Common myeloid progenitor, CD34-positive (primary cell): ENCODE measurements around the gene C9orf50.
"Not testable (repeated sequence)": the region's sequence is repeated elsewhere in the genome, so short reads cannot be mapped to it uniquely, and the experiment has no call there.

Experiments used
- CTCF ChIA-PET: fragments of 350-600 bp; sonication (Branson Sonifier 250); formaldehyde crosslinking; loops from one replicate; lab custom pipeline; 2021; ENCODE audit warnings: antibody characterized with exemption; lab: Charles Lee
- POLR2A ChIA-PET: fragments of 350-600 bp; sonication (Branson Sonifier 250); formaldehyde crosslinking; loops from one replicate; lab custom pipeline; 2021; ENCODE audit warnings: antibody characterized with exemption; lab: Charles Lee
- DNase-seq, 3 donors: peaks; one replicate each; pipeline versions ENCODE4 v3.0.0 to v3.0.0-alpha.2; 2013
- H3K27ac ChIP-seq, 2 experiments: 1 replicate in 1 of 2; 2 replicates in 1 of 2; pipeline ENCODE4 v1.7.0; 2013; ENCODE audit warnings: inconsistent platforms in 2 of 2, low read length in 2 of 2, mild to moderate bottlenecking in 2 of 2, low read depth in 1 of 2, moderate library complexity in 1 of 2; ENCODE audit not compliant: severe bottlenecking in 2 of 2, insufficient read depth in 1 of 2, poor library complexity in 1 of 2
- H3K27me3 ChIP-seq, 5 experiments: replicated peaks in 2 of 5; 1 replicate in 3 of 5; 2 replicates in 2 of 5; pipeline versions ENCODE4 v1.6.1 to v1.7.0; 2013; ENCODE audit warnings: low read length in 4 of 5, mild to moderate bottlenecking in 2 of 5, moderate library complexity in 2 of 5, inconsistent platforms in 1 of 5; ENCODE audit not compliant: insufficient read depth in 5 of 5, control insufficient read depth in 4 of 5
- H3K36me3 ChIP-seq, 4 experiments: 1 replicate in 2 of 4; 2 replicates in 2 of 4; pipeline versions ENCODE4 v1.6.1 to v1.7.0; 2013; ENCODE audit warnings: low read length in 3 of 4, control low read depth in 1 of 4, mild to moderate bottlenecking in 1 of 4; ENCODE audit not compliant: control insufficient read depth in 4 of 4, insufficient read depth in 4 of 4
- H3K4me1 ChIP-seq, 4 experiments: 1 replicate in 3 of 4; 2 replicates in 1 of 4; pipeline versions ENCODE4 v1.6.1 to v1.7.1; 2013; ENCODE audit warnings: low read length in 3 of 4, mild to moderate bottlenecking in 3 of 4, control low read depth in 1 of 4, inconsistent platforms in 1 of 4, moderate library complexity in 1 of 4; ENCODE audit not compliant: control insufficient read depth in 4 of 4, insufficient read depth in 4 of 4; ENCODE audit errors: control extremely low read depth in 1 of 4
- H3K4me3 ChIP-seq, 7 experiments: 1 replicate in 4 of 7; 2 replicates in 3 of 7; pipeline versions ENCODE4 v1.5.1 to v1.7.0; 2013; ENCODE audit warnings: mild to moderate bottlenecking in 7 of 7, low read length in 6 of 7, moderate library complexity in 6 of 7, inconsistent platforms in 2 of 7, low read depth in 2 of 7, control low read depth in 1 of 7; ENCODE audit not compliant: insufficient read depth in 4 of 7, control insufficient read depth in 1 of 7; ENCODE audit errors: extremely low read depth in 1 of 7
- H3K9me3 ChIP-seq, 5 experiments: 1 replicate in 4 of 5; 2 replicates in 1 of 5; pipeline versions ENCODE4 v1.6.1 to v1.7.1; 2013; ENCODE audit warnings: low read length in 4 of 5, mild to moderate bottlenecking in 2 of 5, inconsistent platforms in 1 of 5, low read depth in 1 of 5, moderate library complexity in 1 of 5; ENCODE audit not compliant: control insufficient read depth in 4 of 5, insufficient read depth in 2 of 5; ENCODE audit errors: control extremely low read depth in 1 of 5
- WGBS: methylation state at CpG from one replicate; pipeline ENCODE4 v1.1.5; 2013; ENCODE audit not compliant: insufficient coverage; 5-methylcytosine and 5-hydroxymethylcytosine counted together

C9orf50 gene

DNA sequence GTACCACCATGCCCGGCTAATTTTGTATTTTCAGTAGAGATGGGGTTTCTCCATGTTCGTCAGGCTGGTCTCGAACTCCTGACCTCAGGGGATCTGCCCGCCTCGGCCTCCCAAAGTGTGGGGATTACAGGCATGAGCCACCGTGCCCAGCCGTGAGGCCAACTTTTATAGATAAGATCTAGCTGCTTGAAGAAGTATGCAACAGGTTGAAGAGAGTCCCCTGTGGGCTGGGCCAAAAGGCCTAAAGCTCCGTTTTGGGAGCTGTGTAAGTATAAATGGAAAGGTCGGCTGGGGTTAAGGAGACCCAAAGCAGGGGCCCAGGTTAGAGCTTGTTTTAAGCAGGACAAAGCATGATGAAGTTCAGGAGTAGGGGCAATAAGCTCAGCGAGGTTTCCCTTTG lies 28.1 kb downstream of the C9orf50 start:
- H3K27ac ChIP-seq, DNase-seq, H3K36me3 ChIP-seq, H3K9me3 ChIP-seq, POLR2A ChIA-PET, H3K4me3 ChIP-seq, H3K27me3 ChIP-seq: not testable (repeated sequence)
- CTCF ChIA-PET: interaction anchor here (0.6 to 1.9 kb wide), 4 partner anchors 12 to 453 kb away, joined by 3 to 5 read pairs (median 4); no protein-coding TSS in a partner anchor
- 94% methylated on average over 10 of the region's 10 CpGs for WGBS
- peaks cover 0 to 32% (median 29%) of the 10 kb centered on the region in 4 experiments for H3K4me1 ChIP-seq

DNA sequence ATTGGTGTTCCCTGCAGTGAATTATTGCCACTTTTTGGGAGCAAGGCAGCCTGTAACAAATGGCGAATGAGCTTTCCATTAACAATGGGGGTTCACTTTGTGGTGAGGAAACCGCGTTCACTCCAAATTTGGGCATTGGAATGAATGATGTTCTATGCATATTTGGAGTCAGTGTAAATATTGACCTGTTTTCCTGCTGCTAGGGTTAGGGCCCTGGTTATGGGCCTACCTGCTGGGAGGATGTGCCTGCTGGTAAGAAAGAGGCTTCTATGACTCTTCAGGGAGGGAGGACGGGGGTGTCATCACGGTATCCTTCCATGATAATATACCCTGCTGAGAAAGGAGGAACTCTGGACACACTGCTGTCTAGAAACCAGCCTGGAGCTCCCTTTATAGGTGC lies 29.0 kb downstream of the C9orf50 start:
- no peak for DNase-seq
- Histone ChIP-seq H3K9me3 (no peaks in the 10 kb centered on the region), H3K27ac (no peak overlapping the region), H3K4me1 (peaks cover 0 to 31% (median 28%) of the 10 kb centered on the region in 4 experiments), H3K4me3 (no peak overlapping the region), H3K36me3 (no peaks in the 10 kb centered on the region), H3K27me3 (peaks cover 0 to 3% (median 0%) of the 10 kb centered on the region in 5 experiments)
- POLR2A ChIA-PET: no interaction called here
- 95% methylated on average over 5 of the region's 5 CpGs for WGBS
- CTCF ChIA-PET: interaction anchor here (1.0 kb wide), 1 partner anchor 9 kb away, joined by 3 read pairs; no protein-coding TSS in a partner anchor

DNA sequence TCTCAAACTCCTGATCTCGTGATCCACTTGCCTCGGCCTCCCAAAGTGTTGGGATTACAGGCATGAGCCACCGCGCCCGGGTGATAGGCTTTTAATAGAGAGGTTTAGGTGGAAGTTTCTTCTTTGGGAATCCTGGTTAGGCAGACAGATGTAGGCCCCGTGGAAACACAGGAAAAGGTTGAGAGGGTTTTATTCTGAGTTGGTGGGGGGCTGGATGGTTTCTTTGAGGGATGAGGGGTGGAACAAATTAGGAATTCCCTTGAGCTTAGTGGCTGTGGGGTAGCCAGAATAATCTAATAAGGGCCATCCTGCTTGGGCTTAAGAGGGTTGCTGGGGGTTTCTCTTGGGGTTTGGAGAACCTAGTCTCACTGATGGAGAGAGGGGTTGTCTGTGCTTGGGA lies 30.4 kb downstream of the C9orf50 start:
- no peaks in the 10 kb centered on the region for H3K9me3 ChIP-seq
- no peaks in the 10 kb centered on the region for H3K36me3 ChIP-seq
- CTCF ChIA-PET: no interaction called here
- H3K27ac ChIP-seq: no peak overlapping the region
- DNase-seq: no peak
- H3K27me3 ChIP-seq: no peaks in the 10 kb centered on the region
- 89% methylated on average over 6 of the region's 6 CpGs for WGBS
- POLR2A ChIA-PET: interaction anchor here (1.2 kb wide), 1 partner anchor 94 kb away, joined by 4 read pairs; no protein-coding TSS in a partner anchor
- H3K4me3 ChIP-seq: no peak overlapping the region
- peaks cover 0 to 28% (median 19%) of the 10 kb centered on the region in 4 experiments for H3K4me1 ChIP-seq

DNA sequence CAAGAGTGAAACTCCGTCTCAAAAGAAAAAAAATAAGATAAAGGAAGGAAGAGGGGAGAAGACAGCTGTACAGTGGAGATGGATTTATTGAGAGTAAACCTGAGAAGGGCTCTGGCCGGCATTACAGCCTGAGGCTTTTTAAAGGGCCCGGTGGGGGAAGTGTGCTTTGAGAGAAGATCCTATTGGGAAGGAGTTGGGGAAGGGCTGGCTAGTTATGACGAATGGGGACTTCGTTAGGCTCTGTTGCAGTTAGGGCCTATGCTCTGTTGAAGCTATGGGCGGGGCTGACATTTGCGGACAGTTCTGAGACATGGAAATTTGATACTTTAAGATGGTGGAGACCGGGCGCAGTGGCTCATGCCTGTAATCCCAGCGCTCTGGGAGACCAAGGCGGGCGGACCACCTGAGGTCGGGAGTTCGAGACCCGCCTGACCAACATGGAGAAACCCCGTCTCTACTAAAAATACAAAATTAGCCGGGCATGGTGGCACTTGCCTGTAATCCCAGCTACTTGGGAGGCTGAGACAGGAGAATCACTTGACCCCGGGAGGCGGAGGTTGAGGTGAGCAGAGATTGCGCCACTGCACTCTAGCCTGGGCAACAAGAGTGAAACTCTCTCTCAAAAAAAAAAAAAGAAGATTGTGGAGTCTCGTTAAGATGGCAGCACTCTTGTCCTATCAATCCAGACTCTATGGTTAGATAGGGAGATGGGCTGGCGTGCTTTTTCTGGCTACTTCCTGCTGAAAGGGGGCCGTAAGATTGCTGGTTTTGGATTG lies 33.2 kb downstream of the C9orf50 start:
- POLR2A ChIA-PET: no interaction called here
- Histone ChIP-seq H3K4me3 (no peak overlapping the region), H3K4me1 (peaks cover 0 to 37% (median 16%) of the 10 kb centered on the region in 4 experiments), H3K36me3 (no peaks in the 10 kb centered on the region), H3K9me3 (no peaks in the 10 kb centered on the region), H3K27me3 (no peaks in the 10 kb centered on the region), H3K27ac (no peak overlapping the region)
- WGBS: 88% methylated on average over 19 of the region's 23 CpGs
- no peak for DNase-seq
- CTCF ChIA-PET: interaction anchor here (0.6 to 1.3 kb wide), 4 partner anchors 10 to 20 kb away, joined by 3 to 4 read pairs (median 4); no protein-coding TSS in a partner anchor

DNA sequence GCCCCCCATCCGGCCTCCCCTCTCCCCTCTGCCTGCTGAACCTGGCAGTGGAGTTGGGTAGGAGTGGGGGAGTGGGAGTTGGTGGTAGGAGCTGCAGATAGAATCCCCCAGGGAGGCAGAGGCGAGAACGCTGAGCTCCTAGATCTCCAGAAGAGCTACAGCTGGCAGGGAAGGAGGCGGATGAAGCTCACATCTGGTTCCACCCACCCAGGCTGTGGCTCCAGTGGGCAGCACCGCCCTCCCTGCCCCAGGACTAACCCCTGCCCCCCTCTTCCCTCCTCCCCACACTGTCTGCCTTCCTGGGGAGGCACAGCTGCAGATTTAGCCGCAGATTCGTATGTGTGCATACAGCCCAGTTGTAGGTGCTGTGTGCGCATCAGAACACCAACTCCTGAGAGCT lies 34.2 kb downstream of the C9orf50 start:
- ChIA-PET POLR2A (no interaction called here), CTCF (interaction anchor here (1.0 to 1.2 kb wide), 3 partner anchors 10 to 27 kb away, joined by 3 to 7 read pairs (median 4); no protein-coding TSS in a partner anchor)
- Histone ChIP-seq H3K4me1 (peaks cover 0 to 37% (median 16%) of the 10 kb centered on the region in 4 experiments), H3K36me3 (no peaks in the 10 kb centered on the region), H3K4me3 (no peak overlapping the region), H3K9me3 (no peaks in the 10 kb centered on the region), H3K27me3 (no peaks in the 10 kb centered on the region), H3K27ac (no peak overlapping the region)
- 79% methylated on average over 5 of the region's 8 CpGs for WGBS
- peak in 2 of 3 donors; percentile 47 to 65 for DNase-seq

DNA sequence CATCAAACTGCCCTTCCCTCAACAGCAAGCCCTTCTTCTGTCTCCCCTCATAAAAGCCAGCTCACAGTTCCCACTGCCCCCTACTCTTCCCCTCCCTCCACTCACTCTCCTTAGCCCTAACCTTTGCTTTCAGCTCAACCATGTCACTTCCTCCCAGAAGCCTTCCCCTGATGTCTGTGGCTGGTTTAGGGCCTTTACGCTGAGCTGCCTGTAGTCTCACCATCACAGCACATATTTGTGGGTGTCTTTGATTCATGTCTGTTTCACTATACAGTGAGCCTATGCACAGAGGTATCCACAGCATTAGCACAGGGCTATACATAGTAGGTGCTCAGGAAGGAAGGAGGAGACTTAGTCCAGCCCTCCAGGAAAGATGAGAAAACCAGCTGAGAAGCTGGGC lies 34.7 kb downstream of the C9orf50 start:
- H3K27me3 ChIP-seq: no peaks in the 10 kb centered on the region
- H3K4me1 ChIP-seq: peaks cover 0 to 37% (median 16%) of the 10 kb centered on the region in 4 experiments
- POLR2A ChIA-PET: no interaction called here
- H3K4me3 ChIP-seq: no peak overlapping the region
- H3K36me3 ChIP-seq: no peaks in the 10 kb centered on the region
- WGBS: no CpG with 5 or more reads among the region's 1 CpG
- CTCF ChIA-PET: interaction anchor here (1.0 to 1.7 kb wide), 4 partner anchors 10 to 27 kb away, joined by 3 to 7 read pairs (median 5); no protein-coding TSS in a partner anchor
- H3K9me3 ChIP-seq: no peaks in the 10 kb centered on the region
- no peak for DNase-seq
- H3K27ac ChIP-seq: no peak overlapping the region

DNA sequence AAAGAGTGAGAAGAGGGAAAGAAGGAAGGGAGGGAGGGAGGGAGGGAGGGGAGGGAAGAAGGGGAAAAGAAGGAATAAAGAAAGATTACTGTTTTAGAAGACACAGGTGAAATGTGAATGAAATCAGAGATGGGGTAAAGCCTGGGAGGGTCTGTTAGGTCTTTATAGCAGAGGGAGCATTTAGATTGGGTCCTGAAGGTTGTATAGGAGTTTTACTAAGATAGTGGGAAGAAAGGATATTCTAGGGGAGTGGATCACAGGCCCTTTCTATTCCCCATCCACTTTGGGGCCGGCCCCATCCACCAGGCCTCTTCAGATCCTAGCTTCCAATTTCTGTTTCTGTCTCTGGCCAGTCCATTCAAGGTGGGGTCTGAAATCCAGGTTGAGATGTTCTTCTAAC lies 35.5 kb downstream of the C9orf50 start:
- no peak overlapping the region for H3K27ac ChIP-seq
- ChIA-PET CTCF (interaction anchor here (1.0 to 2.4 kb wide), 3 partner anchors 10 to 96 kb away, joined by 3 to 11 read pairs (median 6); no protein-coding TSS in a partner anchor), POLR2A (interaction anchor here (0.6 to 1.1 kb wide), 2 partner anchors 15 to 20 kb away, joined by 3 read pairs; no protein-coding TSS in a partner anchor)
- DNase-seq: no peak
- H3K4me1 ChIP-seq: peaks cover 0 to 40% (median 17%) of the 10 kb centered on the region in 4 experiments
- no peaks in the 10 kb centered on the region for H3K27me3 ChIP-seq
- H3K9me3 ChIP-seq: no peaks in the 10 kb centered on the region
- WGBS: no CpG with 5 or more reads among the region's 1 CpG
- no peak overlapping the region for H3K4me3 ChIP-seq
- H3K36me3 ChIP-seq: no peaks in the 10 kb centered on the region
